Measurements from ENCODE around the gene GSK3A.
A peak's percentile ranks its signal among the peaks of the same experiment; 100 is the strongest.

Gene GSK3A

DNA sequence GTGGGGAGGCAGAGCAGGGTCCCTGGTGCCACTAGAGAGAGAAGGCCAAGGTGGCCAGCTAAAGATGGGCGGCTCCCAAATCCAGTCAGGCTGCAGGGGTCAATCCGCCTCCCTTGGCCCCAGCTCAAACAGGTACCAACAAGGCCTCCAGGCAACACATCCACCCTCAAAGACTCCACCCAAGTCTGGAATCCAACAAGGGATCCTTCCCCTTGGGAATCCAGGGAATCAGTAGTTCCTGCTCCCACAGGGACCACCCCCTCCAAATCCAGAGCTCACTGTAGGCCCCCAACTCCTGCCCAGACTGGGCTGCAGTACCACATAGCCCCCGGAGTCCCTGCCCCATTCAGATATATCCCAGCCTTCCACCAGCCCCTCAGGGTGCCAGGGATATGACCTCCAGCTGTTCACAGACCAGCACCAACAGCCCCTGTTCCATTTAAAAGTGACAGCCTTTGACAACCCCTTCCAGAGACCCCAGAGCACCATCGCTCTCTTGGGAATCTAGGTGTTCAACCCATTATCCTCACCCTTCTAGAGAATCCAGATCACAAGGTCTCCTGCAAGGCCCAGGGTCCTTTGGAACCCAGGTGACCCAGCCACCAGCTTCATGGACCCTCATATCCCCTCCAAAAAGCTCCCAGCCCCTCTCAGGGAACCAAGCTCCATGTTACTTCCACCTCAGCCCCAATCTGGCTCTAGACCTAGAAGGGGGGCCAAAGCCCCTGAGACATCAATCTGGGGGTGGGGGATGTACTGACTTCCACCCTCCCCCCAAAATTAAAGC, 9.4 kb upstream of the GSK3A start:
- peak overlapping the region; percentile 98 for H3K4me3 ChIP-seq (ENCODE audit: low read depth, low read length)
- TF ChIP-seq CTCF (IDR thresholded peaks at IDR 0.05; ENCODE audit: low read depth, low read length), result no peak
- DNase-seq (ENCODE audit: low read depth, low spot score), result no peak
- in situ Hi-C loops (cut with HindIII; ENCODE audit: low sequenced_read_pairs), result no loop called here

GRCh38 chr19:42250666-42251531, 8.5 kb upstream of the GSK3A start:
- in situ Hi-C loops (cut with HindIII; ENCODE audit: low sequenced_read_pairs), result no loop called here
- TF ChIP-seq CTCF (IDR thresholded peaks at IDR 0.05; ENCODE audit: low read depth, low read length), result no peak
- peak; percentile 61 for DNase-seq (ENCODE audit: low read depth, low spot score)
- peak overlapping the region; percentile 10 for H3K4me3 ChIP-seq (ENCODE audit: low read depth, low read length)

- in situ Hi-C loops (cut with HindIII; ENCODE audit: low sequenced_read_pairs), result no loop called here
- DNase-seq (ENCODE audit: low read depth, low spot score), result no peak
- no peak overlapping the region for H3K4me3 ChIP-seq (ENCODE audit: low read depth, low read length)
These were observed 7.8 kb upstream of the GSK3A start for GRCh38 chr19:42250183-42250665.

GRCh38 chr19:42249769-42250168, 7.4 kb upstream of the GSK3A start:
- no peak for DNase-seq (ENCODE audit: low read depth, low spot score)
- in situ Hi-C loops (cut with HindIII; ENCODE audit: low sequenced_read_pairs), result no loop called here
- no peak overlapping the region for H3K4me3 ChIP-seq (ENCODE audit: low read depth, low read length)
- no peak for TF ChIP-seq CTCF (IDR thresholded peaks at IDR 0.05; ENCODE audit: low read depth, low read length)

More at GRCh38 chr19:42250183-42250665, 7.8 kb upstream of the GSK3A start:
- no peak for TF ChIP-seq CTCF (IDR thresholded peaks at IDR 0.05; ENCODE audit: low read depth, low read length)

GRCh38 chr19:42249149-42249750, 6.8 kb upstream of the GSK3A start:
- no peak for TF ChIP-seq CTCF (IDR thresholded peaks at IDR 0.05; ENCODE audit: low read depth, low read length)
- no peak overlapping the region for H3K4me3 ChIP-seq (ENCODE audit: low read depth, low read length)
- in situ Hi-C loops (cut with HindIII; ENCODE audit: low sequenced_read_pairs), result no loop called here
- DNase-seq (ENCODE audit: low read depth, low spot score), result no peak
